A549 (cell line): ENCODE results near the gene UST. TPM values are rescaled to one million over a fixed set of nuclear protein-coding genes. Genes with fewer than 3 reads are reported as not detected.
A peak's percentile ranks its signal among the peaks of the same experiment; 100 is the strongest.

Source experiments
- ATAC-seq, 2 experiments: fragments of 200-7000 bp in 1 of 2; fragments of >200 bp in 1 of 2; cut with Nextera tagmentation in 1 of 2; cut with Tn5 transposase in 1 of 2; 3 replicates each; pipeline versions ENCODE4 v1.8.0 to v1.9.1; 2018 to 2020; ENCODE audit warnings: mild to moderate bottlenecking in 1 of 2, moderate library complexity in 1 of 2
- CTCF ChIA-PET: fragments of 300-600 bp; sonication (Branson Sonifier 250); formaldehyde crosslinking; extraction: SDS; loops from one replicate; lab custom pipeline; 2021; ENCODE audit warnings: antibody characterized with exemption, inconsistent platforms; lab: Yijun Ruan, JAX
- POLR2A ChIA-PET: fragments of 350-600 bp; formaldehyde crosslinking; extraction: SDS; loops from one replicate; lab custom pipeline; 2021; ENCODE audit warnings: antibody characterized with exemption, inconsistent platforms; lab: Yijun Ruan, JAX
- DNase-seq, 2 experiments: peaks; one replicate each; pipeline versions ENCODE4 v3.0.0 to v3.0.0-alpha.2; 2011 to 2016; ENCODE audit warnings: low read depth in 1 of 2, low spot score in 1 of 2
- FAIRE-seq: peaks from 2 replicates; lab custom pipeline; 2011; peaks lifted over from hg19 to GRCh38; lab: Jason Lieb, UNC
- H3K27ac ChIP-seq, 2 experiments: fragments of >200 bp; sonication (Bioruptor Twin); formaldehyde crosslinking; 3 replicates each; pipeline ENCODE4 v1.5.1; 2016 to 2017
- H3K4me1 ChIP-seq: fragments of >200 bp; sonication (Bioruptor Twin); formaldehyde crosslinking; 3 replicates; pipeline ENCODE4 v1.6.1; 2016
- H3K4me2 ChIP-seq: fragments of >200 bp; sonication (Bioruptor Twin); formaldehyde crosslinking; 3 replicates; pipeline ENCODE4 v1.6.1; 2016
- H3K4me3 ChIP-seq: fragments of >200 bp; sonication (Bioruptor Twin); formaldehyde crosslinking; 3 replicates; pipeline ENCODE4 v1.5.1; 2016
- H3K9me3 ChIP-seq: fragments of >200 bp; sonication (Bioruptor Twin); formaldehyde crosslinking; 3 replicates; pipeline ENCODE4 v1.6.1; 2016
- CBX2 ChIP-seq: fragments of 200-600 bp; sonication (generic); IDR thresholded peaks from 2 replicates; pipeline ENCODE4 v1.6.1; 2016; ENCODE audit warnings: low read depth, mild to moderate bottlenecking, borderline replicate concordance
- CEBPB ChIP-seq, 2 experiments: fragments of >200 bp in 1 of 2; sonication (Bioruptor Twin) in 1 of 2; formaldehyde crosslinking in 1 of 2; IDR thresholded peaks; 2 replicates each; pipeline ENCODE4 v1.6.1; 2012 to 2016
- CHD4 ChIP-seq: fragments of 200-600 bp; sonication (generic); IDR thresholded peaks from 2 replicates; pipeline ENCODE4 v1.6.1; 2016; ENCODE audit warnings: antibody characterized with exemption, mild to moderate bottlenecking, borderline replicate concordance
- FOSB ChIP-seq: fragments of 250-450 bp; sonication (Bioruptor Pico); IDR thresholded peaks from 2 replicates; pipeline ENCODE4 v1.5.0; 2020; ENCODE audit warnings: mild to moderate bottlenecking, moderate library complexity
- GATA3 ChIP-seq: IDR thresholded peaks from 2 replicates; pipeline ENCODE4 v1.6.1; 2012; ENCODE audit warnings: borderline replicate concordance
- HEYL ChIP-seq: fragments of 250-450 bp; sonication (Bioruptor Pico); IDR thresholded peaks from 2 replicates; pipeline ENCODE4 v1.8.0; 2021; ENCODE audit warnings: mild to moderate bottlenecking, moderate library complexity
- HOXA7 ChIP-seq: fragments of 250-450 bp; sonication (Bioruptor Pico); IDR thresholded peaks from 2 replicates; pipeline ENCODE4 v1.5.0; 2020; ENCODE audit warnings: mild to moderate bottlenecking, moderate library complexity
- HOXB5 ChIP-seq: fragments of 250-450 bp; sonication (Bioruptor Pico); IDR thresholded peaks from 2 replicates; pipeline ENCODE4 v1.5.0; 2020; ENCODE audit warnings: mild to moderate bottlenecking, moderate library complexity
- KDM5A ChIP-seq: fragments of 200-600 bp; sonication (generic); IDR thresholded peaks from 2 replicates; pipeline ENCODE4 v1.6.1; 2016; ENCODE audit warnings: antibody characterized with exemption, mild to moderate bottlenecking
- MYC ChIP-seq: IDR thresholded peaks from 2 replicates; pipeline ENCODE4 v1.6.1; 2012; ENCODE audit warnings: mild to moderate bottlenecking, inconsistent platforms, low read length, improper control_type of control experiment, borderline replicate concordance
- NFE2L2 ChIP-seq: fragments of 150-350 bp; conservative IDR thresholded peaks from 2 replicates; pipeline ENCODE4 v1.6.1; 2014; ENCODE audit warnings: low read length
- NR3C1 ChIP-seq: fragments of >200 bp; sonication (Bioruptor Twin); formaldehyde crosslinking; IDR thresholded peaks from 3 replicates; pipeline ENCODE4 v1.6.1; 2017
- POLR2A ChIP-seq: IDR thresholded peaks from 2 replicates; pipeline ENCODE4 v1.6.1; 2012; ENCODE audit warnings: mild to moderate bottlenecking, low read length
- RFX5 ChIP-seq: fragments of 450-650 bp; IDR thresholded peaks from 2 replicates; pipeline ENCODE4 v1.7.1; 2014; ENCODE audit warnings: antibody characterized with exemption, mild to moderate bottlenecking, moderate library complexity
- SMC3 ChIP-seq: fragments of >200 bp; sonication (Bioruptor Twin); formaldehyde crosslinking; IDR thresholded peaks from 3 replicates; pipeline ENCODE4 v1.6.1; 2018; ENCODE audit warnings: inconsistent platforms
- SREBF2 ChIP-seq: fragments of 450-650 bp; IDR thresholded peaks from 2 replicates; pipeline ENCODE4 v1.6.1; 2014; ENCODE audit warnings: mild to moderate bottlenecking, moderate library complexity
- TFCP2L1 ChIP-seq: fragments of 250-450 bp; sonication (Bioruptor Pico); IDR thresholded peaks from 2 replicates; pipeline ENCODE4 v1.5.0; 2021; ENCODE audit warnings: mild to moderate bottlenecking
- TP53 ChIP-seq: fragments of 250-450 bp; sonication (Bioruptor Pico); IDR thresholded peaks from 2 replicates; pipeline ENCODE4 v1.5.0; 2021; ENCODE audit warnings: mild to moderate bottlenecking, moderate library complexity
- ZC3H11A ChIP-seq: fragments of 450-650 bp; IDR thresholded peaks from 2 replicates; pipeline ENCODE4 v1.6.1; 2014; ENCODE audit warnings: antibody characterized with exemption, mild to moderate bottlenecking
- ZFP36 ChIP-seq: fragments of 450-650 bp; IDR thresholded peaks from 2 replicates; pipeline ENCODE4 v1.6.1; 2014; ENCODE audit warnings: borderline replicate concordance; ENCODE audit not compliant: partially characterized antibody
- ZNF302 ChIP-seq: fragments of 250-450 bp; sonication (Bioruptor Pico); IDR thresholded peaks from 2 replicates; pipeline ENCODE4 v1.9.0; 2021; ENCODE audit warnings: inconsistent platforms, mild to moderate bottlenecking, moderate library complexity
- ZSCAN20 ChIP-seq: fragments of 250-450 bp; sonication (Bioruptor Pico); IDR thresholded peaks from 2 replicates; pipeline ENCODE4 v1.8.0; 2022; ENCODE audit warnings: mild to moderate bottlenecking, moderate library complexity
- WGBS: methylation state at CpG from one replicate; pipeline ENCODE4 v1.1.6; 2017; ENCODE audit errors: missing lambda C conversion rate; 5-methylcytosine and 5-hydroxymethylcytosine counted together
- polyA plus RNA-seq, 4 experiments: library from polyadenylated mRNA; depleted of rRNA in 3 of 4; stranded (reverse); fragments of >200 nt; fragmentation: RNase III in 1 of 4; extraction: RNeasy Plus Mini Kit Qiagen cat#74134 plus additional on column Dnase treatment in 1 of 4; gene quantifications; 2 replicates in 3 of 4; 3 replicates in 1 of 4; pipeline ENCODE4 v1.2.3, GENCODE V29; 2011 to 2017
- TF ChIP-seq, protein P1 (sequence below): fragments of 250-450 bp; sonication (Bioruptor Pico); IDR thresholded peaks from 2 replicates; pipeline ENCODE4 v1.5.0; 2021; ENCODE audit warnings: mild to moderate bottlenecking, moderate library complexity, borderline replicate concordance
- TF ChIP-seq, protein P2 (sequence below): fragments of >200 bp; sonication (Bioruptor Twin); formaldehyde crosslinking; IDR thresholded peaks from 2 replicates; pipeline ENCODE4 v1.6.1; 2016
- TF ChIP-seq, protein P3 (sequence below): fragments of >200 bp; sonication (Bioruptor Twin); formaldehyde crosslinking; IDR thresholded peaks from 3 replicates; pipeline ENCODE4 v1.5.1; 2016
- TF ChIP-seq, protein P4 (sequence below): fragments of 150-350 bp; IDR thresholded peaks from 2 replicates; pipeline ENCODE4 v1.6.1; 2014; ENCODE audit warnings: low read depth, mild to moderate bottlenecking, low read length

The UST gene
- polyA plus RNA-seq, 2 of the 4 experiments (the other 2 are of a cell fraction): 0.54 to 1.7 TPM

DNA sequence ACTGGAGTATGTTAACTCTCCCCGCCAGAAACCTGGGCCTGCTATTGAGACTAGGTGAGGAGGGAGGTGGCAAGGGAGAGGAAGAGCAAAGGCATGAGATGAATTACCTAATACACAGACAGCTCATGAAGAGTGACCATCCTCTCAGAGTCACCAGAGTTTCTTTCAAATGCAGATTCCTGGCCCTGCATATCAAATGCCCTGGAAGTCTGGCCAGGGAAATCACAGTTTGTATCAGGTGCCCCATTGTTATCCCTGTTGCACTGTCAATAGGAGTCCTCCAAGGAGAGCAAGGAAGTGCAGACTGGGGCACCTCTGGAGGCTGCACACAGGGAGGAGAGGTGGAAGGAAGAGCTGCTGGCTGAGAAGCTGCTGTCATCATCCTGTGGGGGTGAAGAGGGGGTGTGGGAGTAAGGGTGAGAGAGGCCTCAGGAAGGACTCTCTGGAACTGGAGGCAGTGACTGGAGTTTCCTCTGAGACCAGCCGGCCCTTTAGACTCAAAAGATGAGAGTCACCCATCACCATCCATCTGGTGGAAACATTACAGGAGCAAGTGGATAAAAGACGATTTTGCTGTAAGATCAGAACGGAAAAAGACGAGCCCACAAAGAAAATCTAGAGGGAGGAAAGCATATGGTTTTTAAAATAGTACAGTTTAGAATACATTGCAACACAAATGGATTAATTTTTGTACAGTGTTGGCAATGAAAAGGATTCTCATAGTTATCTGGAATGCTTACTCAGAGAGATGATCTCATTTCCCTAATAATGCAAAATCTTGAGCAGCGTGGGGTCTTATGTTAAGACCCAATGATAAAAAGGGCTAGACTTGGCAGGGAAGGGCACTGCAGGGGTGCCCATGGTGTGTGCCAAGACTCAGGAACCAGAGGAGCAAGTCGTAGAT is 268.1 kb downstream of the UST start:
- H3K9me3 ChIP-seq: no peaks in the 10 kb centered on the region
- FAIRE-seq: no peak
- TF ChIP-seq CBX2 (no peak), HOXB5 (CRISPR knock-in tag) (no peak), NR3C1 (no peak), HEYL (CRISPR knock-in tag) (no peak), CEBPB (IDR thresholded peaks at IDR 0.05) (no peak), ZNF302 (no peak), RFX5 (no peak), HOXA7 (no peak), CHD4 (no peak)
- TF ChIP-seq, protein P1, sequence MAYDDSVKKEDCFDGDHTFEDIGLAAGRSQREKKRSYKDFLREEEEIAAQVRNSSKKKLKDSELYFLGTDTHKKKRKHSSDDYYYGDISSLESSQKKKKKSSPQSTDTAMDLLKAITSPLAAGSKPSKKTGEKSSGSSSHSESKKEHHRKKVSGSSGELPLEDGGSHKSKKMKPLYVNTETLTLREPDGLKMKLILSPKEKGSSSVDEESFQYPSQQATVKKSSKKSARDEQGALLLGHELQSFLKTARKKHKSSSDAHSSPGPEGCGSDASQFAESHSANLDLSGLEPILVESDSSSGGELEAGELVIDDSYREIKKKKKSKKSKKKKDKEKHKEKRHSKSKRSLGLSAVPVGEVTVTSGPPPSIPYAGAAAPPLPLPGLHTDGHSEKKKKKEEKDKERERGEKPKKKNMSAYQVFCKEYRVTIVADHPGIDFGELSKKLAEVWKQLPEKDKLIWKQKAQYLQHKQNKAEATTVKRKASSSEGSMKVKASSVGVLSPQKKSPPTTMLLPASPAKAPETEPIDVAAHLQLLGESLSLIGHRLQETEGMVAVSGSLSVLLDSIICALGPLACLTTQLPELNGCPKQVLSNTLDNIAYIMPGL (CRISPR knock-in tag): no peak
- TF ChIP-seq, all 56 proteins: peak for 0
- Histone ChIP-seq H3K4me3 (no peak overlapping the region), H3K4me2 (no peak overlapping the region), H3K27ac (peak overlapping the region in 1 of 2 experiments; percentile 77; a peak in 3 of 6 replicates), H3K4me1 (peaks cover 27% of the 10 kb centered on the region)
- CTCF ChIA-PET: interaction anchor here (1.4 kb wide), 1 partner anchor 14 kb away, joined by 4 read pairs; no protein-coding TSS in a partner anchor
- ATAC-seq (0 out of 6 replicates have a peak, but pooled peaks of 1 of the 2 experiments have one; percentile 41), DNase-seq (no peak)
- POLR2A ChIA-PET: no interaction called here
- WGBS: 48% methylated on average over 7 of the region's 7 CpGs

DNA sequence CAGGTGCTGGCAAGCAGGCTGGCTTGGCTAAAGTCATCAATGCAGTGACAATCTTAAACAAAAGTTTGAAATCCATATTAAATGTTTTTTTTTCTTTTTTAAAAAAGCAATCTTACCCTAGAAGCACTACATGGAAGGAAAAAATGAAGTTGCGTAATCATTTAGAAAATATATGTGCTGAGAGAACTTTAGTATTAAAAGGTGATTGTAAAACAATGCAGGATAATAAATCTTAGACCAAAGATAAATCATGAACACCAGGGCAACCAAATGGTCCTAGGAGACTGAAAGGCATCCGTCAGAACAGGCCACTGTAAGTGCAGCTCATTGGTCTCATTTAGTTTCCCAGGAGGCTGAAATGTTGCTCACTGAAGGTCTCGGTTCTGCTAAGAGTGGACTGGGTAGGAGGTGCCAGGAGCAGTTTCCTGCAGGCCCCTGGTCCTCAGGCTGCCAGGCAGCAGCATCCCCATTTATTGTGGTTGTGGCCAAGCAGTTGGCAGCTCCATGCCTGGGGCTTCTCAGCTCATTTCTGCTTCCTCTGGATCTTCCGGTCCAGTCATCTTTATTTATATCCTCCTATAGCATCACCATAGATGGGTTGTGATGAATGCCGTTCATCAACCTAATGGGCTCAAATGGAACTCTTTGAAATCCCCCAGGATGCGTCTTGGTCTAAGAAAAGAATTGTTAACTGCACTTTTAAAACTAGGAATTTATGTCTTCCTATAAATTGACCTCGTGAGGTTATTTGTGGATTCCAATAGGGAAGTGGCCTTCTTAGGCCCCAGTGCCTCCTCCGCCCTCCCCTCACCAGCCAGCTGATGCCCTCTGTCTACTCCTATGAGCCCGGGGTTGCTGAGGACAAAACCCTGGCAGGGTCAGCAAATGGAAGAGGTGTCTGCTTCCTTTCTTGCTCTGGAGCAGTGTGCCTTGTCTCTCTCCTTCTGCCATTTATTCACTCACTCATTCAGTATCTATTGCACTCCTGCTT is 269.0 kb downstream of the UST start:
- Histone ChIP-seq H3K27ac (peak overlapping the region in 1 of 2 experiments; percentile 69; a peak in 3 of 6 replicates), H3K9me3 (no peaks in the 10 kb centered on the region), H3K4me1 (peaks cover 27% of the 10 kb centered on the region)
- WGBS: 78% methylated on average over 9 of the region's 9 CpGs
- CTCF ChIA-PET: interaction anchor here (2.0 kb wide), 1 partner anchor 13 kb away, joined by 4 read pairs; no protein-coding TSS in a partner anchor
- no peak for TF ChIP-seq NR3C1
- peak; percentile 66 to 67; a peak in 2 of 4 replicates for TF ChIP-seq CEBPB (IDR thresholded peaks at IDR 0.05)
- no peak for TF ChIP-seq FOSB (CRISPR knock-in tag)
- TF ChIP-seq, all 56 proteins: peak for 1
- DNase-seq (no peak), FAIRE-seq (no peak), ATAC-seq (no peak)
- POLR2A ChIA-PET: no interaction called here
- Histone ChIP-seq H3K4me3 (no peak overlapping the region), H3K4me2 (no peak overlapping the region)

DNA sequence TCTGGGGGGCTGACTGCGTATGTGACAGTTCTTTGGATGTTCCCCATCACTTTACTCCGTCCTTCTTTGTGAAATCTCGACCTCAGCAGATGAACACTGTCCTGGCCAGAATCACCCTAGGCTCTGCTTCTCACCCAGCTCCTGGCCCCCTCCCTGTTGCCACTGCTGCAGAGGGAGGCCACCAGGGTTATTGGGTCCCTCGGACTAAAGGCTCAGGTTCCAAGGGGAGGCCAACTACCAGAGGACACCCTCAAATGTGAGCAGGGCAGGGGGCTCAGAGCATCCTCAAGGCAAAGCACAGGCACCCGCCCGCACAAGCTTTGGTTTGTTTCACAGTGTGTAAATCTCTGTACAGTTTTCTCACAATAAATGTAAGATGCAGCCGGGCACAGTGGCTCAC is 269.9 kb downstream of the UST start:
- WGBS: 62% methylated on average over 5 of the region's 7 CpGs
- Histone ChIP-seq H3K4me2 (no peak overlapping the region), H3K9me3 (no peaks in the 10 kb centered on the region), H3K27ac (peak overlapping the region in 1 of 2 experiments; percentile 69; a peak in 2 of 6 replicates), H3K4me3 (no peak overlapping the region), H3K4me1 (peaks cover 22% of the 10 kb centered on the region)
- ChIA-PET POLR2A (no interaction called here), CTCF (interaction anchor here (2.0 kb wide), 1 partner anchor 12 kb away, joined by 4 read pairs; no protein-coding TSS in a partner anchor)
- FAIRE-seq (no peak), ATAC-seq (no peak), DNase-seq (no peak)
- TF ChIP-seq SREBF2 (no peak), ZSCAN20 (CRISPR knock-in tag) (no peak), FOSB (CRISPR knock-in tag) (no peak), HOXA7 (no peak), SMC3 (no peak), ZFP36 (no peak), TFCP2L1 (CRISPR knock-in tag) (no peak), KDM5A (no peak), MYC (no peak), NFE2L2 (no peak), GATA3 (no peak), ZNF302 (no peak), ZC3H11A (no peak), POLR2A (no peak), TP53 (CRISPR knock-in tag) (no peak)
- TF ChIP-seq, protein P2, sequence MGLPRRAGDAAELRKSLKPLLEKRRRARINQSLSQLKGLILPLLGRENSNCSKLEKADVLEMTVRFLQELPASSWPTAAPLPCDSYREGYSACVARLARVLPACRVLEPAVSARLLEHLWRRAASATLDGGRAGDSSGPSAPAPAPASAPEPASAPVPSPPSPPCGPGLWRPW: no peak
- TF ChIP-seq, protein P3, sequence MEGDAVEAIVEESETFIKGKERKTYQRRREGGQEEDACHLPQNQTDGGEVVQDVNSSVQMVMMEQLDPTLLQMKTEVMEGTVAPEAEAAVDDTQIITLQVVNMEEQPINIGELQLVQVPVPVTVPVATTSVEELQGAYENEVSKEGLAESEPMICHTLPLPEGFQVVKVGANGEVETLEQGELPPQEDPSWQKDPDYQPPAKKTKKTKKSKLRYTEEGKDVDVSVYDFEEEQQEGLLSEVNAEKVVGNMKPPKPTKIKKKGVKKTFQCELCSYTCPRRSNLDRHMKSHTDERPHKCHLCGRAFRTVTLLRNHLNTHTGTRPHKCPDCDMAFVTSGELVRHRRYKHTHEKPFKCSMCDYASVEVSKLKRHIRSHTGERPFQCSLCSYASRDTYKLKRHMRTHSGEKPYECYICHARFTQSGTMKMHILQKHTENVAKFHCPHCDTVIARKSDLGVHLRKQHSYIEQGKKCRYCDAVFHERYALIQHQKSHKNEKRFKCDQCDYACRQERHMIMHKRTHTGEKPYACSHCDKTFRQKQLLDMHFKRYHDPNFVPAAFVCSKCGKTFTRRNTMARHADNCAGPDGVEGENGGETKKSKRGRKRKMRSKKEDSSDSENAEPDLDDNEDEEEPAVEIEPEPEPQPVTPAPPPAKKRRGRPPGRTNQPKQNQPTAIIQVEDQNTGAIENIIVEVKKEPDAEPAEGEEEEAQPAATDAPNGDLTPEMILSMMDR: no peak
- TF ChIP-seq, protein P4, sequence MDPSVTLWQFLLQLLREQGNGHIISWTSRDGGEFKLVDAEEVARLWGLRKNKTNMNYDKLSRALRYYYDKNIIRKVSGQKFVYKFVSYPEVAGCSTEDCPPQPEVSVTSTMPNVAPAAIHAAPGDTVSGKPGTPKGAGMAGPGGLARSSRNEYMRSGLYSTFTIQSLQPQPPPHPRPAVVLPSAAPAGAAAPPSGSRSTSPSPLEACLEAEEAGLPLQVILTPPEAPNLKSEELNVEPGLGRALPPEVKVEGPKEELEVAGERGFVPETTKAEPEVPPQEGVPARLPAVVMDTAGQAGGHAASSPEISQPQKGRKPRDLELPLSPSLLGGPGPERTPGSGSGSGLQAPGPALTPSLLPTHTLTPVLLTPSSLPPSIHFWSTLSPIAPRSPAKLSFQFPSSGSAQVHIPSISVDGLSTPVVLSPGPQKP: no peak
